Body of pancreas (tissue), 4 donors: Measurements from ENCODE around the gene ITGB4. TPM values are rescaled to one million over a fixed set of nuclear protein-coding genes. Genes with fewer than 3 reads are reported as not detected.
A peak's percentile ranks its signal among the peaks of the same experiment; 100 is the strongest.

Experiments used
- ATAC-seq: fragments of 150-250 bp; one replicate; pipeline ENCODE4 v1.9.1; 2016
- DNase-seq, 4 donors: peaks; one replicate each; pipeline ENCODE4 v3.0.0-alpha.2; 2019
- H3K27ac ChIP-seq, 4 donors: fragments of 200-600 bp; sonication (generic); 1 replicate in 3 of 4; 2 replicates in 1 of 4; pipeline versions ENCODE4 v1.5.1 to v1.6.1; 2016 to 2019; ENCODE audit warnings: mild to moderate bottlenecking in 1 of 4, mixed read lengths in 1 of 4, moderate library complexity in 1 of 4
- H3K27me3 ChIP-seq, 2 donors: fragments of 200-600 bp; sonication (generic); one replicate each; pipeline ENCODE4 v1.6.0; 2016; ENCODE audit warnings: mild to moderate bottlenecking in 1 of 2
- H3K36me3 ChIP-seq, 2 donors: fragments of 200-600 bp; sonication (generic); replicated peaks in 1 of 2; 2 replicates each; pipeline ENCODE4 v1.5.1; 2016; ENCODE audit warnings: low read depth in 2 of 2; ENCODE audit not compliant: insufficient read depth in 1 of 2
- H3K4me1 ChIP-seq: fragments of 200-600 bp; sonication (generic); one replicate; pipeline ENCODE4 v1.6.0; 2016
- H3K4me3 ChIP-seq, 2 donors: fragments of 200-600 bp; sonication (generic); 1 replicate in 1 of 2; 2 replicates in 1 of 2; pipeline ENCODE4 v1.5.1; 2016 to 2019
- H3K9me3 ChIP-seq, 3 donors: fragments of 200-600 bp; sonication (generic); 1 replicate in 2 of 3; 2 replicates in 1 of 3; pipeline ENCODE4 v1.5.1; 2016
- POLR2A ChIP-seq, 3 donors: fragments of 450-650 bp; IDR thresholded peaks; one replicate each; pipeline ENCODE4 v1.6.1; 2016; ENCODE audit warnings: antibody characterized with exemption in 3 of 3, mild to moderate bottlenecking in 2 of 3
- WGBS, 2 donors: methylation state at CpG; one replicate each; pipeline ENCODE4 v1.1.5; 2017; 5-methylcytosine and 5-hydroxymethylcytosine counted together
- intact Hi-C: fragments of 100-400 bp; cut with DNase I; formaldehyde crosslinking; loops from one replicate; pipeline ENCODE4 v1.15.1; 2023
- total RNA-seq, 2 donors: library from RNA; depleted of rRNA; stranded (reverse); fragments of >200 nt; gene quantifications; one replicate each; pipeline ENCODE4 v1.1.0, GENCODE V29; 2016
- TF ChIP-seq, protein P1 (sequence below), 7 experiments: fragments of 450-650 bp in 4 of 7; fragments of 200-600 bp in 3 of 7; sonication (generic) in 3 of 7; IDR thresholded peaks; one replicate each; pipeline ENCODE4 v1.5.1; 2016 to 2019; ENCODE audit warnings: antibody characterized with exemption in 7 of 7

Gene ITGB4
- total RNA-seq, 2 donors from 2014 or later: 25.1 to 33.7 TPM

DNA sequence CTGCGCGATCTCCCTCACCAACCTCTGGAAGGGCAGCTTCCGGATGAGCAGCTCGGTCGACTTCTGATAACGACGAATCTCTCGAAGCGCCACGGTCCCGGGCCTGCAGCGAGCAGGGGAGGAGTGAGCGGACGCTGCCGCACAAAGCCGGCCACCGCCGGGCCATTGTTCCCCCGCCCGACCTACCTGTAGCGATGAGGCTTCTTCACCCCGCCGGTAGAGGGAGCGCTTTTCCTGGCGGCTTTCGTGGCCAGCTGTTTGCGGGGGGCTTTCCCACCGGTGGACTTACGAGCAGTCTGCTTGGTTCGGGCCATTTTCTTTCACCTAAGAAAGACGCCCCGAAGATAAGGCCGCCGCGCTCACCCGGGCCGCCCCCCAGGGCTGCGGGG, 57.6 kb downstream of the ITGB4 start:
- Histone ChIP-seq H3K27ac (peak overlapping the region; percentile 66 to 99 (median 96)), H3K27me3 (no peaks in the 10 kb centered on the region), H3K36me3 (peaks cover 7 to 12% of the 10 kb centered on the region in 2 donors), H3K9me3 (no peaks in the 10 kb centered on the region), H3K4me1 (peaks cover 42% of the 10 kb centered on the region), H3K4me3 (peak overlapping the region; percentile 84 to 85)
- peak in 2 of 4 donors; percentile 63 to 68 for DNase-seq
- ATAC-seq: peak; percentile 1
- no peak for TF ChIP-seq POLR2A (IDR thresholded peaks at IDR 0.05)
- TF ChIP-seq, protein P1, sequence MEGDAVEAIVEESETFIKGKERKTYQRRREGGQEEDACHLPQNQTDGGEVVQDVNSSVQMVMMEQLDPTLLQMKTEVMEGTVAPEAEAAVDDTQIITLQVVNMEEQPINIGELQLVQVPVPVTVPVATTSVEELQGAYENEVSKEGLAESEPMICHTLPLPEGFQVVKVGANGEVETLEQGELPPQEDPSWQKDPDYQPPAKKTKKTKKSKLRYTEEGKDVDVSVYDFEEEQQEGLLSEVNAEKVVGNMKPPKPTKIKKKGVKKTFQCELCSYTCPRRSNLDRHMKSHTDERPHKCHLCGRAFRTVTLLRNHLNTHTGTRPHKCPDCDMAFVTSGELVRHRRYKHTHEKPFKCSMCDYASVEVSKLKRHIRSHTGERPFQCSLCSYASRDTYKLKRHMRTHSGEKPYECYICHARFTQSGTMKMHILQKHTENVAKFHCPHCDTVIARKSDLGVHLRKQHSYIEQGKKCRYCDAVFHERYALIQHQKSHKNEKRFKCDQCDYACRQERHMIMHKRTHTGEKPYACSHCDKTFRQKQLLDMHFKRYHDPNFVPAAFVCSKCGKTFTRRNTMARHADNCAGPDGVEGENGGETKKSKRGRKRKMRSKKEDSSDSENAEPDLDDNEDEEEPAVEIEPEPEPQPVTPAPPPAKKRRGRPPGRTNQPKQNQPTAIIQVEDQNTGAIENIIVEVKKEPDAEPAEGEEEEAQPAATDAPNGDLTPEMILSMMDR (IDR thresholded peaks at IDR 0.05): peak in 6 of 7 experiments; percentile 40 to 74 (median 61)
- intact Hi-C loops: no loop called here
- 0% methylated on average over 10 to 38 of the region's 38 CpGs for WGBS, 2 donors

DNA sequence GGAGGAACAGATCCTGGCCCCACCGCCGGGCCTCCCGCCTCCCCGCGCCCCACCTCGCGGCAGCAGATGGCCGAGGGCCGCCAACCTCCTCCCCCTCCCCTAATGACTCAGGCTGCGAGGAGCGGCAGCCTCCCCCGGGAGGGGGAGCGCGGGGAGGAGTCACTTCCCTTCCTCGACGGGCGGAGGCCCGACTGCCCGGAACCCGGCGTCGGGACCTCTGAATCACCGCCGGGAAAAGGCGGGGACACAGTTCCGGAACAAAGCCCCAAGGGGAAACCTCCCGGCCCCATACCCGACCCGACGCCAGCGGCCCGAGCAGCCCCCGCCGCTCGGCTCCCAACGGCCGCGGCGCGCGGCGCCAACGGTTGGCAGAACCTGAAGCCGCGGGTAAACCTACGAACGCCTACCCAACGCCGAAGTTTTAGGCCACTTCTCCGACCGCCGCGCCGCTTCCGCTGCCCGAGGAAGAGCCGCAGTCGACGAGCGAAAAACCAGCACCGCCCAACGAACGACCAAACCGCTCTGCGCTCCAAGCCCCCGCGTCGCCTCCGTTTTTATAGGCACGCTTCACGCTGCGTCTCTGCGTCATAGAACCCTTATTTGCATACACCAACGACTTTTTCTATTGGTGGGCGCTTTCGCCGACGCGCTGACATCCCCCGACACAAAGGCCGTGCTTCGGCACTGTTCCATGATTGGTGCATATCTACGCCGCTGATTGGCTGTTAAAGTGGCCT, 58.2 kb downstream of the ITGB4 start:
- peaks cover 7 to 12% of the 10 kb centered on the region in 2 donors for H3K36me3 ChIP-seq
- TF ChIP-seq POLR2A (IDR thresholded peaks at IDR 0.05): peak; percentile 100
- TF ChIP-seq, protein P1 (IDR thresholded peaks at IDR 0.05): peak in 1 of 7 experiments; percentile 9
- peak overlapping the region; percentile 84 to 85 for H3K4me3 ChIP-seq
- H3K27me3 ChIP-seq: no peaks in the 10 kb centered on the region
- H3K4me1 ChIP-seq: peaks cover 46% of the 10 kb centered on the region
- H3K9me3 ChIP-seq: no peaks in the 10 kb centered on the region
- 1% methylated on average over 13 to 82 of the region's 84 CpGs for WGBS, 2 donors
- peak overlapping the region; percentile 66 to 99 (median 96) for H3K27ac ChIP-seq
- intact Hi-C loops: no loop called here
- ATAC-seq: peak; percentile 76
- peak; percentile 97 to 99 (median 98) for DNase-seq

DNA sequence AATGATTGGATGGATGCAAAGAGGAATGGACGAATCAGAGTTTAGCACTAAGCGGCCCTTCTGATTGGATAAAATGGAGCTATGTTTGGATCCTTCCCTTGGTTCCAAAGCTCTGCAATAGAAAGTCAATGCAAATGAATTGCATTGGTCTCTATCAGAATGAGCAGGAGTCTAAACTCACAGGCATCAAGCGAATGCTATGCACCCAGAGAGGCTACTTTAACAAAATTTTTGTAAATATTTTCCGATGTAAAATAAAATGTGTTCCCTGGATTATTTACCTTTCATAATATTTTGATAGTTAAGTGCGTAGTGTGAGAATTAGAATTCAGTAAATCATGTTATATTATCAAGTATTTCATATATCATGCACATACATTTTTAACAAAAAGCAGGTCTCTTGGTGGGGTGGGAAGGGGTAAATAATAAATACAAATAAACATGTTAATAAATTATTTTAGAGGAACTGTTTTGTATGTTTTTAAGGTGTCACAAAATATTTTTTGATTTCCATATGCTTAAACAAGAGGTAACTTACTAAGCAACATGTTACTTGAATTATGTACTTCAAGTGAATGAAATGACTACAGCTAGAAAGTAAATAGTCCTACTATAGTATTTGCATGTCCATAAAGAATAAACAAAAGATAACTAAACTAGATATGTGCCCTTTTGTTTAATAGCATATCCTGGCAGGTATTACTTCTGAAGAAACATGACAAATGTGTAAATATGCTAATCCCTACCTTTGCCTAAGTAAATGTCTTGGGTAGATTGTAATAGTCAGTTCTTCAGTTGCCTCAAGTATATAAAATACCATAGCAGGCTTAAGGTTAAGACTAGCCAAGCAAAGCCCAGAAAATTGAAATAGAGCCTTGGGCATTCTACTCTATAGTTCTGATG, 59.0 kb downstream of the ITGB4 start:
- Histone ChIP-seq H3K9me3 (no peaks in the 10 kb centered on the region), H3K27me3 (no peaks in the 10 kb centered on the region), H3K4me1 (peaks cover 49% of the 10 kb centered on the region), H3K27ac (peak overlapping the region; percentile 37 to 99 (median 76)), H3K4me3 (no peak overlapping the region), H3K36me3 (peaks cover 7 to 12% of the 10 kb centered on the region in 2 donors)
- intact Hi-C loops: no loop called here
- WGBS, 2 donors: 7 to 9% methylated on average over 5 of the region's 5 CpGs
- TF ChIP-seq, protein P1 (IDR thresholded peaks at IDR 0.05): peak in 1 of 7 experiments; percentile 1
- no peak for TF ChIP-seq POLR2A (IDR thresholded peaks at IDR 0.05)
- DNase-seq (no peak), ATAC-seq (no peak)

DNA sequence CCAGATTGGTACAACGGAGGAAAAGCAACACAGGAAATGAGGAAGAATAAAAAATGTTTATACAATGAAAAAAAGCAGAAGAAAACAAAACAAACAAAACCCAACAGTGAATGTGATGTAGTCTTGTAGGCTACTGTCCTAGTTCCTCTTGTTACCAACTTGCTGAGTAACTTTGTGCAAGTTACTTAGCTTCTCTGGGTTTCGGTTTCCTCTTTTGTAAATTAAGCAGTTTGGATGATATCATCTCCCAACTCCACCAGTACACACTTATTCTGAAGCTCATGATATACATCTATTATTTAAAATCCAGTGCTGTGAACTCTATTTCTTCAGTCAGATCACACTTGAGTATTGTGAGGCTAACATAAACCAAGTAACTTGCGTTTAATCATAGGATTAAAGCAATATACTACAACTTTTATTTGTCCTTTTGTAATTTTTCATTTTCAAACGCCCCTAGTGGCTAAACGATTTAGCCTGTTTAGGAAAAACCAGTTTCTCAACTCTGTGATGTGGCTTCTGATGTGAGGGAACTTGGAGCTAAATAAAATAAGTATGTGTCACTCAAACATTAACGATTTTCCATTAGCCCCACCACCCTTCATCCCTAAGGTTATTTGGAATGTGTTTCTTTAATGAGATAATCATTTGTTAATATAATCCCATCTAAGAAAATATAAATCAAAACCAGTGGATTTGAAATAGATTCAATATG, 62.0 kb downstream of the ITGB4 start:
- DNase-seq (peak in 1 of 4 donors; percentile 61), ATAC-seq (peak; percentile 12)
- peak in 1 of 3 donors; percentile 24 for TF ChIP-seq POLR2A (IDR thresholded peaks at IDR 0.05)
- TF ChIP-seq, protein P1 (IDR thresholded peaks at IDR 0.05): peak; percentile 62 to 95 (median 86)
- intact Hi-C loops: no loop called here
- Histone ChIP-seq H3K27ac (peak overlapping the region; percentile 99), H3K27me3 (no peaks in the 10 kb centered on the region), H3K4me1 (peaks cover 50% of the 10 kb centered on the region), H3K36me3 (peaks cover under 1 to 6% of the 10 kb centered on the region in 2 donors), H3K4me3 (no peak overlapping the region), H3K9me3 (no peaks in the 10 kb centered on the region)
- whole genome bisulfite sequencing, 2 donors: 0 to 2% methylated on average over 6 of the region's 6 CpGs
